Esophagus squamous epithelium (tissue), 5 donors: ENCODE results near the gene TSPAN15. TPM values are rescaled to one million over a fixed set of nuclear protein-coding genes. Genes with fewer than 3 reads are reported as not detected.

ENCODE experiments used
- DNase-seq: peaks from one replicate; lab custom pipeline; 2025; lab: John Stamatoyannopoulos, UW
- H3K27ac ChIP-seq, 4 donors: fragments of 200-600 bp; sonication (generic); one replicate each; pipeline ENCODE4 v1.5.1; 2016 to 2019; ENCODE audit warnings: mild to moderate bottlenecking in 1 of 4
- H3K27me3 ChIP-seq, 4 donors: fragments of 200-600 bp; sonication (generic); 1 replicate in 3 of 4; 2 replicates in 1 of 4; pipeline versions ENCODE4 v1.5.1 to v1.6.0; 2017 to 2021; ENCODE audit warnings: antibody characterized with exemption in 1 of 4
- H3K36me3 ChIP-seq, 3 donors: fragments of 200-600 bp; sonication (generic); one replicate each; pipeline ENCODE4 v1.5.1; 2016 to 2019
- H3K4me1 ChIP-seq, 3 donors: fragments of 200-600 bp; sonication (generic); one replicate each; pipeline ENCODE4 v1.5.1; 2017 to 2019
- H3K4me3 ChIP-seq, 4 donors: fragments of 200-600 bp; sonication (generic); 1 replicate in 3 of 4; 2 replicates in 1 of 4; pipeline ENCODE4 v1.5.1; 2016 to 2019; ENCODE audit warnings: mild to moderate bottlenecking in 2 of 4, moderate library complexity in 1 of 4
- H3K9me3 ChIP-seq, 3 donors: fragments of 200-600 bp; sonication (generic); one replicate each; pipeline ENCODE4 v1.5.1; 2016 to 2019
- CTCF ChIP-seq, 6 experiments: fragments of 450-650 bp in 4 of 6; fragments of 200-600 bp in 2 of 6; sonication (generic) in 2 of 6; IDR thresholded peaks; one replicate each; pipeline ENCODE4 v1.5.1; 2016 to 2019; ENCODE audit warnings: antibody characterized with exemption in 6 of 6, mild to moderate bottlenecking in 4 of 6, moderate library complexity in 4 of 6
- POLR2A ChIP-seq, 4 donors: fragments of 450-650 bp; IDR thresholded peaks; one replicate each; pipeline ENCODE4 v1.6.1; 2017; ENCODE audit warnings: antibody characterized with exemption in 4 of 4, mild to moderate bottlenecking in 4 of 4, moderate library complexity in 3 of 4
- WGBS, 2 donors: methylation state at CpG; one replicate each; pipeline ENCODE4 v1.1.5; 2018; 5-methylcytosine and 5-hydroxymethylcytosine counted together
- intact Hi-C: fragments of 100-400 bp; cut with DNase I; formaldehyde crosslinking; loops from one replicate; pipeline ENCODE4 v1.15.0; 2022
- total RNA-seq, 4 donors: library from RNA; depleted of rRNA; stranded (reverse); fragments of >200 nt; gene quantifications; one replicate each; pipeline ENCODE4 v1.1.0, GENCODE V29; 2016
- donor health status: DM: yes; HTN: yes; CAD: no.

The TSPAN15 gene
- total RNA-seq, 4 donors from 2014 or later: 3.6 to 24.0 (median 18.5) TPM

- H3K27me3 ChIP-seq: no peaks in the 10 kb centered on the region
- no peak overlapping the region for H3K4me3 ChIP-seq
- intact Hi-C loops: loop anchor here (5.0 to 10.0 kb wide), 2 partner anchors 95 to 222 kb away; partner anchors contain the start of gene FAM241B
- TF ChIP-seq CTCF (IDR thresholded peaks at IDR 0.05) (no peak), POLR2A (IDR thresholded peaks at IDR 0.05) (no peak)
- no peaks in the 10 kb centered on the region for H3K9me3 ChIP-seq
- no peaks in the 10 kb centered on the region for H3K36me3 ChIP-seq
- WGBS, 2 donors: 65 to 100% methylated on average over 1 to 2 of the region's 3 CpGs
- DNase-seq: no peak
- peak overlapping the region in 3 of 4 donors; percentile 65 to 94 (median 84) for H3K27ac ChIP-seq
- peaks cover 12 to 52% (median 21%) of the 10 kb centered on the region in 3 donors for H3K4me1 ChIP-seq
Measured at GRCh38 chr10:69412232-69412790, 39.0 kb upstream of the TSPAN15 start.

- Histone ChIP-seq H3K4me1 (peaks cover 5 to 42% (median 11%) of the 10 kb centered on the region in 3 donors), H3K27ac (peak overlapping the region in 3 of 4 donors; percentile 65 to 94 (median 84)), H3K4me3 (peak overlapping the region in 1 of 4 donors; percentile 58), H3K9me3 (no peaks in the 10 kb centered on the region), H3K36me3 (no peaks in the 10 kb centered on the region), H3K27me3 (no peaks in the 10 kb centered on the region)
- intact Hi-C loops: loop anchor here (5.0 to 10.0 kb wide), 2 partner anchors 94 to 221 kb away; partner anchors contain the start of gene FAM241B
- TF ChIP-seq POLR2A (IDR thresholded peaks at IDR 0.05): no peak
- TF ChIP-seq CTCF (IDR thresholded peaks at IDR 0.05): peak; percentile 31 to 69 (median 52)
- DNase-seq: no peak
- 8 to 19% methylated on average over 7 to 8 of the region's 13 CpGs for WGBS, 2 donors
Measured at GRCh38 chr10:69413221-69413865, 37.9 kb upstream of the TSPAN15 start.

- 59 to 64% methylated on average over 13 to 14 of the region's 20 CpGs for WGBS, 2 donors
Measured at GRCh38 chr10:69414036-69415018, 36.9 kb upstream of the TSPAN15 start.

GRCh38 chr10:69415049-69415448, 36.2 kb upstream of the TSPAN15 start:
- H3K36me3 ChIP-seq: no peaks in the 10 kb centered on the region
- no peak for DNase-seq
- WGBS, 2 donors: 72 to 78% methylated on average over 7 to 8 of the region's 13 CpGs
- H3K4me3 ChIP-seq: peak overlapping the region in 3 of 4 donors; percentile 23 to 58 (median 34)
- TF ChIP-seq CTCF (IDR thresholded peaks at IDR 0.05): no peak
- no peak for TF ChIP-seq POLR2A (IDR thresholded peaks at IDR 0.05)
- H3K27ac ChIP-seq: peak overlapping the region in 3 of 4 donors; percentile 62 to 94 (median 83)
- no peaks in the 10 kb centered on the region for H3K27me3 ChIP-seq
- intact Hi-C loops: loop anchor here (5.0 to 10.0 kb wide), 2 partner anchors 82 to 220 kb away; partner anchors contain the start of gene FAM241B
- H3K4me1 ChIP-seq: peaks cover 0 to 32% (median 5%) of the 10 kb centered on the region in 3 donors
- no peaks in the 10 kb centered on the region for H3K9me3 ChIP-seq

More at GRCh38 chr10:69414036-69415018, 36.9 kb upstream of the TSPAN15 start:
- Histone ChIP-seq H3K27ac (peak overlapping the region in 3 of 4 donors; percentile 65 to 94 (median 84)), H3K36me3 (no peaks in the 10 kb centered on the region), H3K4me1 (peaks cover 0 to 34% (median 6%) of the 10 kb centered on the region in 3 donors), H3K9me3 (no peaks in the 10 kb centered on the region), H3K4me3 (peak overlapping the region in 3 of 4 donors; percentile 23 to 58 (median 34)), H3K27me3 (no peaks in the 10 kb centered on the region)
- no peak for DNase-seq
- intact Hi-C loops: loop anchor here (5.0 to 10.0 kb wide), 3 partner anchors 83 to 220 kb away; partner anchors contain the start of gene FAM241B
- TF ChIP-seq CTCF (IDR thresholded peaks at IDR 0.05) (no peak), POLR2A (IDR thresholded peaks at IDR 0.05) (no peak)
